KBM-7 (cell line): ENCODE measurements around the gene FADS3.

Source experiments
- DNase-seq: peaks from one replicate; pipeline ENCODE4 v3.0.0-alpha.2; 2015
- in situ Hi-C: fragments of 300-500 bp; cut with MboI; formaldehyde crosslinking; loops from 2 replicates; pipeline ENCODE4 v1.14.3; 2020; ENCODE audit warnings: low sequenced_read_pairs, low pct_unique_long_range_greater_than_20kb, mixed read lengths

FADS3 gene

DNA sequence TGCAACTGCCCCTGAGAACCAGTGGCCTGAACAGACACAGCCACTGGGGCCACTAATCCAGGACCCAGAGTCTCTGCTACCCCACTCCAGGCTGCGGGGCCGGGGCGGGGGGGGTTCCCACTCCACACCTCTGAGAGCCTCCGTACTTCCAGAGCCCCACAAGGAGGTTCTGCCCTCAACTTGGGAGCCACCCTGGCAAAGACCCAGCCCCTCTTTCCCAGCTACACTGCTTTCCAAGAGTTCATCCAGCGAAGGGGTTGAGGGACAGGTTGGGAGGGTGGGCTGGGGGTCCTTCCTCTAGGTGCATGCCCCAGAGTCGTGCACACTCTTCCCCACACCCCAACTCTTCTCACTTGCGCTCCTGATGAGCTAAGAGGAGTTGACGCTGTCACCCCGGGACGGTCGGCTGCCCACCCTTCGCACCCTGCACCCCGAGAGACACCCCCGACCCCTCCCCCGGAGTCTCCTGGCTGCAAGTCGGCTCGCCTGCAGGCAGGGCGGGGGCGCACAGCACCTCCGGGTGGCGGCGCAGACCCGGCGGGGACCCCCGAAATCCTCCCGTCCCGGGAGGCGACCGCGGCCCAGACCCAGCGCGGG is 25.5 kb upstream of the FADS3 start:
- no peak for DNase-seq
- in situ Hi-C loops, result no loop called here

DNA sequence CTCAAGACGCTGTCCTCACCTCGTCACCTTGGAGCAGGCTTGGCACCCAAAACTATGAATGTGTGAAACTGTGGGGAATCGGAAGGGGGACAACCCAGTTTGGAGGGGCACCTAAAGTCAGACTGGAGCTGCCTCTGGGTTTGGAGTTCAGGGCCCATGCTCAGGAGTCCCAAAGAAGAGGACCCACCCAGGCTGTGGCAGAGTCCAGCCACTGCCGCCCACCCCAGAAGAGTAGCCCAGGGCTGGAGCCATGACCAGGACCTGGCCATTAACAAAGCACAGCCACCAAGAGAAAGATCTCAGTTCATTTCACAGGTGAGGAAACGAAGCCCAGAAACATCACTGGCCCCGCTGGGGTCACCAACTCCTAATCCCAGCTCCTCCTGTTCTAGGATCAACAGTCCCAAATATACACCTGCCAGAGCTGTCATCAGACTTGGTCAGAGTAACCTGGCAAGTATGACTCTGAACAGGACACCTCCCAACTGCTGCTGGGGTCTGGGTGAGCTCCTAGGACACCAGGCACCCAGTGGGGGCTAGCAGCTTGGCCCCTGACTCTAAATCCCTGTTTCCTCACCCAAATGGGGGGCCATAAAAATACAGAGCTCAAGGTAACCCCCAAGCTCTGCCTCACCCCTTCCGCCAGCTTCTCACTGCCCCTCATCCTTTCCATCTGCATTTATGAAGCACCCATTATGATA is 23.3 kb upstream of the FADS3 start:
- in situ Hi-C loops, result no loop called here
- no peak for DNase-seq

DNA sequence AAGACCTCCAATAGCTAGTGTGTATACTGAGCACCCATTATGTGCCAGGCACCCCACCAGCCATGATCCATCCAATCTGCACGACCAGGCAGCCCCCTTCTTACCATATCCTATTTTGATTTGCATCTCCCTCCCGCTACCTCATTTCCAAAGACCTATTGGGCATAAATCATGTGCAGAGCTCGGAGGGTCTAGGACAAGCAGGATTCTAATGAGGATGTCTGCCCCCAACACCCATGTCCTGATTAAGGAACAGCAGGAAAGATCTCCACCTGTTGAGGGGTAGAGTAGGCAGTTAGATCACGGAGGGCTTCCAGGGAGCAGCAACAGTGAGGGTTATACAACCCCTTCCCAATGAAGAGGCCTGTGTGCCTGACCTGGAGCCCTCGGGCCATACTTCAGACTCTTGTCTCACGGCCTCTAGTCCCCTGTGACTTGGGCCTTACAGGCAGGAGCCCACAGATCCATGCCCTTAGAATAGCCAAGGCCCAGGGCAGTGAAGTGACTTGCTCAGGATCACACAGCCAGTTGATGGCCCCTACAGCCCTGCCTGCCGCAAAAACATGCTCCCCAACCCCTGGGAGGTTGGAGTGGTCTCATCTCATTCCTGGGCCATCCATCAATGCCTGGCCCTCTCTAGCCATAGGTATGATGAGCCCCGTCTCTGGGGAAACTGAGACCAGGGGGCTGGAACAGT is 22.5 kb upstream of the FADS3 start:
- in situ Hi-C loops, result no loop called here
- no peak for DNase-seq

DNA sequence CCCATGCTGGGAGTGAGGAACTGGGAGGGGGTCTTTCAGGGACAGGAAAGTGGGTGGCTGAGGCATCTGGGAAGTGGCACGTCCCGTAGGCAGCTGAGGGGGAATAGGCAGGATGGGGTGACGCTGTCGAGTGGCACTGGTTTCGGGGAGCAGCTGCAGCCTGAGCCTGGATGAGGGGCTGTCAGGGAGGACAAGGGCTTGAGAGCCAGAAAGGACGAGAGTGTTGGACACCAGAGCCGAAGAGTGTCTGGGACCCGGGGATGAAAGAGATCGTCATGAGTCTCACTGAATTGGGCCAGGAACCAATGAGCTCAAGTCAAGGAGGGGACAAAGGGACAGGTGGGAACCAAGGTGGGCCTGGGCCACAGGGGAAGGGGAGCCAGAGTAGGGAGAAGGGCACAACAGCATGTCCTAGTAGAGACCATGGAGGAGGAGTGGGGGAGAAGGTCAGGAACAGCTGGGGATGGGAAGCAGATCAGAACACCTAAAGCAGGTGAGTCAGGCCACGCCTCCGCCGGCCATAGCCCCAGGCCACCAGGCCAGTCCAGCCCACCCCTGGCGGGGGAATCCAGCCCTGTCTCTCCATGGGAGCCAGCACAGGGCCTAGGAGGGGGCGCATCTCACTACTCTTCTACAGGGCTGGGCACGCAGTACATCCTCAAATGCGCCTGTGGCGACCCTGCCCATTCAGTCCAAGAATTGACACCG is 21.8 kb upstream of the FADS3 start:
- in situ Hi-C loops, result no loop called here
- no peak for DNase-seq

DNA sequence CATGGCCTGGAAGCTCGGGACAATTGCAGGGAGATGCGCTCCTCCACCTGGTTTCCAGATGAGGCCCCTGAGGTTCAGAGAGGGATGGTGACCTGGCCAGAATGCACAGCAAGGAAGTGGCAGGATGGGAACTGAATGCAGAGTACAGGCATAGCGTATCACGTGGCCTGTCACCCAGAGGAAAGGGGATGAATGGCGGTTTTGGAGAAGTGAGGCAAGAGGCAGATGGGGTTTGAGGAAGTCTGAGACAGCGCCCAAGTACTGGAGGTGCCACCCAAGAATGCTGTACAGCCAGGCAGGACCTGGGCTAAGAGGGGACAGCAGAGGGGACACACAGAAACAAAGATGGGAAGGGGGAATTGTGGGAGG is 21.2 kb upstream of the FADS3 start:
- in situ Hi-C loops, result no loop called here
- peak; percentile 73 for DNase-seq

DNA sequence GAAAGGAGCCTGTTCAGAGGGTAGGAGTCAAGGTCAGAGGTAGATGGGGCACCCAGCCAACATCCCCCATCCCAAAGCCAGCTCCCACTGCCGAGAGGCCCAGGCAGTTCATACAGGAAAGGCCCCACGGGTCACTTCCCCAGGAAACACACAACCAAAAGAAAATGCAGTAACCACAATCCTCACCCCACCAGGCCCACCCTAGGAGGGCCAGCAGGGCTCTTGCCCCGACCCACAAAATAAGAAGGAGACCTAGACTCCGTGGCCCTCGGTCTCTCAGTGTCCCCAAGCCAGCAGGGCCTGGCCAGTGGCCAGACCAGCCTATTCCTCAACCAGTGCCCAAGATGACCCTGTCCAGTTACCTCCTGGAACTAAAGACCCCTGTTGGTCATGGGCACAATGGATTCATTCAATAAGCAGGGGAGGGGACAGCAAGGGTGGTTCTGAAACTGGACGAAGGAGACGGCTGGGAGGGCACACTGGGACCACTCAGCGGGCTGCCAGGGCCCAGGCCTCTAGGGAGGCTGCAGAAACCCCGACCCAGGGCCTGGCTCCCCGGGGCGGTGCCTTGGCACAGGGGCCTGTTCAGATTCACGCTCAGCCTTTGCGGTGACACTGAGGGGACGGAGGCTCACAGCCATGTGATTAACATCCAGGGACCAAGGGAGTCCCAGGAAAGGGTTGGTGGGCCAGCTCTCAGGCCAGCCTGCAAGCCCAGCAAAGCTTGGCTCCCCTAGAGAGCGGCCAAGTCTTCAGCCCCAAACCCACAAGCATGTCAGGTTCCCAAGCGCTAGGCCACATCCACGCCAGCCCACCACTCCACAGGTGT is 20.6 kb upstream of the FADS3 start:
- peak; percentile 19 for DNase-seq
- in situ Hi-C loops, result no loop called here

GRCh38 chr11:61911128-61911700 is 19.9 kb upstream of the FADS3 start:
- in situ Hi-C loops, result no loop called here
- DNase-seq, result no peak

DNA sequence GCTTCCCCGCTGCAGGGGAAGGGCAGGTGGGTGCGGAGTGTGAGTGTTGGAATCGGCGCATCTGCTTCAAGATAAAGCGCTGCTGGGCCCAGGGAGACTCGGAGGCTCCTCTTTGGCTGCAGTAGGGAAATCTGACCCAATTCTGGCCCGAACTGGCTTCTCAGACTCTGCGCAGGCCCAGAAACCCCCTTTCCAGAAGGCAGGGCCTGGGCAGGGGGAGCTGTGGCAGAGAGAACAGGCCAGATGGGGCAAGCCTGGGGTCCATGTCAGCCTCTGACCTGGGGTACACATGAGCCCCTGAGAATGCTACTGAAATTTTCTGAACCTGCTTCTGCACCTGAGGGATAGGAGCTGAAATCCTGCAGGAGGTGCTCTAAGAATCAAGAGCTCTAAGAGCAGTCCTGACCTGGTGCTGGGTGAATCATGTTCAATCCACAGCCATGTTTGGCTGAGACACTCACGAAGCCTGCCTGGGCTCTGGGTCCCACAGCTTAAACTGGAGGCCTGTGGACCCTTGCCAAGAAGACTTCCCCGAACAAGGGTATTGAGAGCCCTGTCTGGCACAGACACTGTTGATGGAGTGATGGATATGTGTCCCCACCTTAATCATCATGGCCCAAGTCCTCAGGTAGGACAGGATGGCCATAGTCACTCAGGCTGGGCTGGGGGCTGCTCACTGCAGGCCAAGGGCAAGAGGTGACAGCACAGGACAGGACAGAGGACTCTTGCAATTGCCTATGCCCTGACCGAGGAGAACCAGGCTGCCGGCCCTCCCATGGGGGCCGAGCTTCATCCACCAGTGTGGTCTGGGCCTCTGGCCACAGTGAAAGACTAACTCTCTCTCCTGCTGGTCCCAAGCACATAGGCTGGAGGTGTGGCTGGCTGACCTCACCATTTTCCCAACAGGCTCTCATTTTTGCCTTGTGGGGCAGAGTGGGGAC is 19.1 kb upstream of the FADS3 start:
- no peak for DNase-seq
- in situ Hi-C loops, result no loop called here

GRCh38 chr11:61908730-61909316 is 17.5 kb upstream of the FADS3 start:
- in situ Hi-C loops, result no loop called here
- DNase-seq, result no peak

- no peak for DNase-seq
- in situ Hi-C loops, result no loop called here
Observed at GRCh38 chr11:61907871-61908729, 16.8 kb upstream of the FADS3 start.

DNA sequence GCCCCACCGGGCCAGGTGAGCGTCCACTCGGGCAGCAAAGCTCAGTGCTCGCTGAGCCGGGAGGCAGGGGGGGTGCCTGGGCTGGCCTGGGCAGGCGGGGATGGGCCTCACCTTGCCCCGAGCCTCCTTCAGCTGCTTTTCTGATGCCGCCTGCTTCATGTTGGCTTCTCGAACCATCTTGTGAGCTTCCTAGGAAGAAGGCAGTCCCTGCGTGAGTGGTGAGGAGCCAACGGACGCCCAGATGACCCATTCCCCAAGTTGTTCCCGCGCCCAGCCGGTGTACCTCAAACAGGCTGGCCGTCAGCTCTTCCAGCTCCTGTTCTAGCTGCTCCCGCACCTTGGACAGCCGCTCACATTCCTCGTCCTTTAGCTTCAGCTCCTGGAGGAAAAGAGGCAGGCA is 15.9 kb upstream of the FADS3 start:
- in situ Hi-C loops, result no loop called here
- DNase-seq, result no peak

GRCh38 chr11:61906522-61906909 is 15.2 kb upstream of the FADS3 start:
- no peak for DNase-seq
- in situ Hi-C loops, result no loop called here

DNA sequence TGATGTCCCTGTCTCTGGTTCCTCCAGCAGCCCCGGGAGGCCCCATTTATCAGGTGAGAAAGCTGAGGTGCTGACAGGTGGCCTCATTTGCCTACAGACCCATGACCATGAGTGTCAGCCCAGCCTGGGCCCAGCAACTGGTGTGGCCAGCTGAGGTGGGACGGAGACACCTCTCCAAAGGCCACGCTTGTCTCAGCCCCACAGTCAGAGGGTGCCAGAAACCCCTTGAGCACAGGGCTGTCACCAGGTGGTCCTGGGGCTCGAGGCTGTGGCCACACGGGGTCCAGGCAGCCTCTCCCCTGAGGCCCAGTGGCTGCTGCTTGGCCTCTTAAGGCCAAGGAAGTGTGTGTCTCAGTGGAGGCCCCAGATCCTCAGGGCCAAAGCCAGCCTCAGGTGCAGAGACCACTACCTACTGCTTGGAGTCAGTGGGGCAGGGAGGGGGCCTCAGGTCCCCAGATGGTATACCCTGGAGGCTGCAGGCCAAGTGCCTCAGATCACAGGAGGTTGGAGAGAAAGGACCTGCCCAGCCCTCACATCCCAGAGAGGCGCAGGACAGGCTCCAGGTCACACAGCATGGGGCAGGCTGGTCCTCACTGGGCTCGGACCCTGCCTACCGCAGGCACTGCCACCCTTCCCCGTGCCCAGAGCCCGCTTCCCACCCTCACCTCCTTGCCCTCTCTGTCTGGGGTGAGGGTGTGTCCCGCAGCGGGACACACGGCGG is 14.6 kb upstream of the FADS3 start:
- DNase-seq, result no peak
- in situ Hi-C loops, result no loop called here

GRCh38 chr11:61905067-61905696 is 13.8 kb upstream of the FADS3 start:
- in situ Hi-C loops, result no loop called here
- no peak for DNase-seq

- in situ Hi-C loops, result no loop called here
- DNase-seq, result no peak
Observed at GRCh38 chr11:61904539-61905048, 13.2 kb upstream of the FADS3 start.

DNA sequence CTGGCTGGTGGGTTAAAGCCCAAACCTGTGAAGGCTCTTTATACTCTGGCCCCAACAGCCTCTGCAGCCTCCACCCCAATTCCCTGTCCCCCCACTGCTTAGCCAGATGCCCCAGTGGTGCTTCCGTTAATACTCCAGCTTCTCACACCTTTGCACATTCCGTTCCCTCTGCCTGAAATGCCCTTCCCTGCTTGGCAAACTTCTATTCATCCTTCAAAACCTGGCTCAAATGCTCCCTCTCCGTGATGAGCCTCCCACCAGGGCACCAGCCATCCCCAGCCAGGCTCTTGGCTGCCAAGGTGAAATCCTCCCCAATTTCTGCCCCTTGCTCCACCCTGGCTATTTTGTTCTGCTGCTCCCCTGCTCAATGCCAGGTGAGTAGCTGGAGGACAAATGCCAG is 12.5 kb upstream of the FADS3 start:
- no peak for DNase-seq
- in situ Hi-C loops, result no loop called here
